WTC11 (cell line): ENCODE measurements around the gene MGAT5B. TPM values are rescaled to one million over a fixed set of nuclear protein-coding genes. Genes with fewer than 3 reads are reported as not detected.
A peak's percentile ranks its signal among the peaks of the same experiment; 100 is the strongest.

ENCODE experiments used
- ATAC-seq: fragments of 200-7000 bp; cut with Tn5 transposase; 2 replicates; pipeline ENCODE4 v1.10.0; 2021; ENCODE audit warnings: mild to moderate bottlenecking, moderate library complexity
- CTCF ChIA-PET: fragments of 300-600 bp; sonication (Branson Sonifier 250); formaldehyde crosslinking; loops from one replicate; lab custom pipeline; 2021; ENCODE audit warnings: antibody characterized with exemption; lab: Charles Lee
- POLR2A ChIA-PET: fragments of 350-600 bp; sonication (Branson Sonifier 250); formaldehyde crosslinking; loops from one replicate; lab custom pipeline; 2021; ENCODE audit warnings: antibody characterized with exemption; lab: Charles Lee
- DNase-seq: peaks from one replicate; pipeline ENCODE4 v3.0.0; 2021; ENCODE audit warnings: low spot score
- H3K27ac Mint-ChIP-seq: 2 replicates; pipeline ENCODE4 v1.8.0; 2021; ENCODE audit warnings: mixed read lengths
- H3K27me3 Mint-ChIP-seq: 2 replicates; pipeline ENCODE4 v1.8.0; 2021; ENCODE audit warnings: low read depth, mild to moderate bottlenecking, moderate library complexity, mixed read lengths
- H3K36me3 Mint-ChIP-seq: 2 replicates; pipeline ENCODE4 v1.8.0; 2021; ENCODE audit warnings: mixed read lengths
- H3K4me1 Mint-ChIP-seq: 2 replicates; pipeline ENCODE4 v1.8.0; 2022; ENCODE audit warnings: mixed read lengths
- H3K4me3 Mint-ChIP-seq: 2 replicates; pipeline ENCODE4 v1.8.0; 2021; ENCODE audit warnings: mild to moderate bottlenecking, moderate library complexity, mixed read lengths
- H3K9me3 Mint-ChIP-seq: 2 replicates; pipeline ENCODE4 v1.8.0; 2021; ENCODE audit warnings: mixed read lengths
- AR ChIP-seq: fragments of 250-450 bp; sonication (Bioruptor Pico); IDR thresholded peaks from 2 replicates; pipeline ENCODE4 v1.9.0; 2021; ENCODE audit warnings: mild to moderate bottlenecking
- ATF1 ChIP-seq: sonication (generic); formaldehyde crosslinking; IDR thresholded peaks from 2 replicates; pipeline ENCODE4 v1.8.1; 2023; ENCODE audit warnings: mild to moderate bottlenecking, moderate library complexity, missing genetic modification reagents
- CTCF ChIP-seq: fragments of 200-600 bp; IDR thresholded peaks from 2 replicates; pipeline ENCODE4 v1.8.0; 2022; ENCODE audit warnings: antibody characterized with exemption
- FOXJ3 ChIP-seq: sonication (generic); formaldehyde crosslinking; IDR thresholded peaks from 2 replicates; pipeline ENCODE4 v1.9.0; 2021; ENCODE audit warnings: missing genetic modification reagents, mild to moderate bottlenecking, borderline replicate concordance
- MYBL2 ChIP-seq: sonication (generic); formaldehyde crosslinking; IDR thresholded peaks from 2 replicates; pipeline ENCODE4 v1.8.1; 2023; ENCODE audit warnings: mild to moderate bottlenecking, moderate library complexity, missing genetic modification reagents
- NFATC4 ChIP-seq: fragments of 250-450 bp; sonication (Bioruptor Pico); IDR thresholded peaks from 2 replicates; pipeline ENCODE4 v1.9.0; 2021; ENCODE audit warnings: mild to moderate bottlenecking
- NFE2L1 ChIP-seq: sonication (generic); formaldehyde crosslinking; IDR thresholded peaks from 2 replicates; pipeline ENCODE4 v1.8.1; 2023; ENCODE audit warnings: missing genetic modification reagents
- NR1H2 ChIP-seq: sonication (generic); formaldehyde crosslinking; IDR thresholded peaks from 2 replicates; pipeline ENCODE4 v1.9.0; 2021; ENCODE audit warnings: mild to moderate bottlenecking, moderate library complexity, missing genetic modification reagents
- NR2C2 ChIP-seq: sonication (generic); formaldehyde crosslinking; IDR thresholded peaks from 2 replicates; pipeline ENCODE4 v1.8.0; 2022; ENCODE audit warnings: mild to moderate bottlenecking, missing genetic modification reagents
- PRDM15 ChIP-seq: sonication (generic); formaldehyde crosslinking; IDR thresholded peaks from 2 replicates; pipeline ENCODE4 v1.8.0; 2022; ENCODE audit warnings: missing genetic modification reagents
- PREB ChIP-seq: sonication (generic); formaldehyde crosslinking; IDR thresholded peaks from 2 replicates; pipeline ENCODE4 v1.8.1; 2022; ENCODE audit warnings: mild to moderate bottlenecking, missing genetic modification reagents, moderate library complexity, borderline replicate concordance
- RORB ChIP-seq: fragments of 250-450 bp; sonication (Bioruptor Pico); IDR thresholded peaks from 2 replicates; pipeline ENCODE4 v1.9.0; 2021; ENCODE audit warnings: mild to moderate bottlenecking
- TCF7 ChIP-seq: sonication (generic); formaldehyde crosslinking; IDR thresholded peaks from 2 replicates; pipeline ENCODE4 v1.8.0; 2022; ENCODE audit warnings: mild to moderate bottlenecking, low read depth, missing genetic modification reagents, moderate library complexity
- TEAD1 ChIP-seq: sonication (generic); formaldehyde crosslinking; IDR thresholded peaks from 2 replicates; pipeline ENCODE4 v1.8.0; 2022; ENCODE audit warnings: mild to moderate bottlenecking, missing genetic modification reagents
- USF1 ChIP-seq: sonication (generic); formaldehyde crosslinking; IDR thresholded peaks from 2 replicates; pipeline ENCODE4 v1.8.0; 2022; ENCODE audit warnings: mild to moderate bottlenecking, missing genetic modification reagents
- USF2 ChIP-seq: sonication (generic); formaldehyde crosslinking; IDR thresholded peaks from 2 replicates; pipeline ENCODE4 v1.8.1; 2023; ENCODE audit warnings: mild to moderate bottlenecking, missing genetic modification reagents, moderate library complexity
- ZNF512 ChIP-seq: sonication (generic); formaldehyde crosslinking; IDR thresholded peaks from 2 replicates; pipeline ENCODE4 v1.8.1; 2022; ENCODE audit warnings: missing genetic modification reagents, borderline replicate concordance
- total RNA-seq: library from RNA; stranded (reverse); gene quantifications from 3 replicates; pipeline ENCODE4 v1.2.3, GENCODE V29; 2021

The MGAT5B gene
- total RNA-seq, 1 experiment from 2014 or later = 11.6 TPM

- ATAC-seq (no peak), DNase-seq (no peak)
- Mint-ChIP-seq H3K27me3 (no peaks in the 10 kb centered on the region), H3K27ac (no peak overlapping the region), H3K9me3 (no peaks in the 10 kb centered on the region), H3K4me1 (peaks cover 28% of the 10 kb centered on the region), H3K36me3 (no peaks in the 10 kb centered on the region), H3K4me3 (no peak overlapping the region)
- ChIA-PET POLR2A (interaction anchor here (0.6 kb wide), 1 partner anchor 53 kb away, joined by 6 read pairs; no protein-coding TSS in a partner anchor), CTCF (interaction anchor here (0.6 to 2.9 kb wide), 5 partner anchors 25 to 301 kb away, joined by 3 to 20 read pairs (median 3); partner anchors contain the start of gene MGAT5B)
- TF ChIP-seq TEAD1 (CRISPR knock-in tag) (no peak), AR (no peak), NR1H2 (CRISPR knock-in tag) (no peak), MYBL2 (no peak), PRDM15 (CRISPR knock-in tag) (no peak), TCF7 (CRISPR knock-in tag) (no peak), CTCF (no peak), NR2C2 (CRISPR knock-in tag) (no peak), NFE2L1 (no peak), ZNF512 (CRISPR knock-in tag) (no peak), ATF1 (CRISPR knock-in tag) (no peak), USF2 (CRISPR knock-in tag) (peak; percentile 62), USF1 (peak; percentile 41; the same call in 1 of the 2 replicates)
Observed at GRCh38 chr17:76943781-76944213, 75.6 kb downstream of the MGAT5B start.

GRCh38 chr17:76944477-76944876, 76.3 kb downstream of the MGAT5B start:
- CTCF ChIA-PET = no interaction called here
- POLR2A ChIA-PET = interaction anchor here (1.3 kb wide), 1 partner anchor 25 kb away, joined by 4 read pairs; no protein-coding TSS in a partner anchor
- no peak for ATAC-seq
- Mint-ChIP-seq H3K4me3 (no peak overlapping the region), H3K27ac (peak overlapping the region; percentile 55; the same call in 1 of the 2 replicates), H3K27me3 (no peaks in the 10 kb centered on the region), H3K36me3 (no peaks in the 10 kb centered on the region), H3K4me1 (peaks cover 28% of the 10 kb centered on the region), H3K9me3 (no peaks in the 10 kb centered on the region)
- DNase-seq = no peak
- TF ChIP-seq PREB (no peak), NFATC4 (no peak), PRDM15 (CRISPR knock-in tag) (no peak), FOXJ3 (CRISPR knock-in tag) (no peak), RORB (CRISPR knock-in tag) (no peak)
